DMS153 (cell line): ENCODE data around the gene BDH1.

Source experiments
- DNase-seq: peaks from one replicate; lab custom pipeline; 2025; lab: John Stamatoyannopoulos, UW

The BDH1 gene

GRCh38 chr3:197547306-197548011 is 8.3 kb downstream of the BDH1 start:
- no peak for DNase-seq

DNA sequence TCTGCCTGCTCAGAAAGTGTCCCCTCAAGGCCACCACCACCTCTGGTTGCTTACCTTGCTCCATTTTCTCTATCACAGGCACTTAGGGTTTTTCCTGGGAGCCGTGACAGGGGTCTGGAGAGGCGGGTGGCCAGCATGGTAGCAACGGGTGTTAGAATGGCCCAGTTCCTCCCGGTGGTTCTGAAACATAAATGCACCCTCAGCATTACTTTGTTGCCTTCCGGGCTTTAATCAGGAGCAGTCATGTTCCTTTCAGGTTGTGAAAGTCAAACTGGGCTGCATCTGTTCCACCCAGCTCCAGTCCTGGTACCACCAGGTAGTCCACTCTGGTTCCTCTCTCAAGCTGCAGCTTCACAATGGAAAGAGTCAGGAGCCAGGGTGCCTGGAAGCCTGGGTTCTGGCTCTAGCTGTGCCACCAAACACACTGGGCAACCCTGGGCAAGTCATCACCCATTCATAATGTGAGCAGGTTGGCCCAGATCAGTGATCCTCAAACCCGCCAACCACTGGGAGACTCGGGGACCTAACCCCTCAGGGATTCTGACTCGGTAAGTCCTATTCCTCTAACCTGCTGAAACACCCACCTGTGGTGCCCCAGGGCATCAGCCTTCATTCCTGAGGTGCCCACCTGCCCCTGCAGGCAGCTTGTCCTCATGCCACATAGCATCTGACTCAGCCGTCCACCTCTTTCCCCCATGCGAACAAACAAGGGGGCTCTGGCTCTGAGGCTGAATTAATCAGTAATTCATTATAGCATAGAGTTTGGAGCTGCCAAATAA is 9.3 kb downstream of the BDH1 start:
- no peak for DNase-seq

DNA sequence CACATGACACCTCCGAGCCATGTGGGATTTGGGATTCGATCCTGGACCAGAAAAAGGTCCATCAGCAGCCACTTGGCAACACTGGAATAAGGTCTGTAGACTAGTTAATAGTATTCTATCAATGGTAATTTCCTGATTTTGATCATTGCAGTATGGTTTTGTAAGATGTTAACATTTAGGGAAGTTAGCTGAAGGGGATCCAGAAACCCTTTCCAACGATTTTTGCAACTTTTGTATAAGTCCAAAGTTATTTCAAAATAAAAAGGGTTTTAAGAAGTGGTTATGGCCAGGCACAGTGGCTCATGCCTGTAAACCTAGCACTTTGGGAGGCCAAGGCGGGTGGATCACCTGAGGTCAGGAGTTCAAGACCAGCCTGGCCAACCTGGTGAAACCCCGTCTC is 10.2 kb downstream of the BDH1 start:
- no peak for DNase-seq

DNA sequence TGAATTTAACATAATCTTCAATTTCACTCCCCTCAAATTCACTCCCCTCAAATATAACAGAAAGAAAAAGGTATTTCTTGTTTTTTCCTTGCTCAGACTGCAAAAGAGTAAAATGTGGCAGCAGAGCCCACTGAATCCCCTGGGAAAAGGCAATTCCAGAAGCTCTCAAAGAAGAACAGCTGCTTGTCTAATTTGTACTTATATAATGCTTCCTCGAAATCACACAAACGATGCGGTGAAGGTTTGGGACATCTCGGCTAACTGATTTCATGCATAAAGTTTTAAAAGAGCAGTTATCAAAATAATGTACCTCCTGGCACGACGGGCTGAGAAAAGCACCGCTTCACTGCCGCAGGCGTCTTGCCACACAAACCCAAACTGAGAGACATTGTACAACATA is 10.7 kb downstream of the BDH1 start:
- no peak for DNase-seq

GRCh38 chr3:197542741-197543454 is 12.9 kb downstream of the BDH1 start:
- DNase-seq: no peak

DNA sequence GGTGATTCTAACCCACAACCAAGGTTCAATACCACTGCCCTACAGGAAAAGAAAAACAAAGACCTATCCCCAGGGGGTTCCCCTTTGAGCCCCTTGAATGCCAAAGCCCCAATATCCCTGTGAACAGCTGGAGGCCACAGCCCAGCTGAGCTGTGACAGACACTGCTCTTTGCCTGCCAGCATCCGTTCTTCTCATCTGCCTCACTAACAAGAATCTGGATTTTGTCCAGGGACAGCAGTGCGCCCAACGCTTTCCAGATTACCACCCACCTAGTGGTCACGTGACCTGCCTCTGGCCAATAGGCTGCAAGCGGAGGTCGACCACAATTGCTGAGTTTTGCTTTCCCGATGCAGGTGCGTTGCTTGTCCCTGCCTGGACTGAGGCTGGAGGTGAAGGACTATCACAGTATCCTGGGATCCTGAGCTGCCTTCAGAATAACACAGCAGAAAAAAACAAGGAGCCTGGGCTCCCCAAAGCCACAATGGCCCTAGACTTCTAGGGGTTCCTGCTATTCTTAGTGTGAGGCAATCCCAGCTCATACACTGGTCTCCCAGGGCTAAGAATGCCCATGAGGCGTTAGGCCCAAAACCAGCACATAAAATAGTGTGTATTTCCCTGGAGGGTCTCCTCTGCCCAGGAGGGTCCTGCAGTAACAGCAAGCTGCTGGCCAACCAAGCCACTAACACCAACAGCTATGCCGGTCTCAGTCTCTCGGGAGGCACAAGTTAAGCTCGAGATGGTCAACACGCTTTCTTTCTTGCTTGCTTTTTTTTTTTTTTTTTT is 13.8 kb downstream of the BDH1 start:
- DNase-seq: no peak

DNA sequence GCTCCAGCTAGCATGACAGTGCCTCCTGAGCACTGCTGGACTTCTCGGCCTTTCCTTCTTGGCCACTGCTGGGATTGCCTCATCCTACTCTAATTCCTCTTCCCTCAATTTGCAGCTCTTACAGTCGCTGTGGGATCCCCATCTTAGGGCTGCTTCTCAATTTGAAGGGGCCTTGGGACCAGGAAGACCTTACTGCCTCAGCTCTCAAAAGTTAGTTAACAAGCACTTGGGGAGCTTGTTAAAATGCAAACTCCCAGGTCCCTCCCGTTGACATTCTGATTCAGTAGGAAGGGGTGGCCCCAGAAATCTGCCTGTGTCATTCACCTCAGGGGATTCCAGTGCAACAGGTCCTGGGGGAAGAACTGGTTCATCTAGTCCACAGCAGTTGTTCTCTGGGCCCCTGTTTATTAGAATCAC is 14.8 kb downstream of the BDH1 start:
- no peak for DNase-seq

GRCh38 chr3:197539651-197540051 is 16.1 kb downstream of the BDH1 start:
- DNase-seq: no peak

DNA sequence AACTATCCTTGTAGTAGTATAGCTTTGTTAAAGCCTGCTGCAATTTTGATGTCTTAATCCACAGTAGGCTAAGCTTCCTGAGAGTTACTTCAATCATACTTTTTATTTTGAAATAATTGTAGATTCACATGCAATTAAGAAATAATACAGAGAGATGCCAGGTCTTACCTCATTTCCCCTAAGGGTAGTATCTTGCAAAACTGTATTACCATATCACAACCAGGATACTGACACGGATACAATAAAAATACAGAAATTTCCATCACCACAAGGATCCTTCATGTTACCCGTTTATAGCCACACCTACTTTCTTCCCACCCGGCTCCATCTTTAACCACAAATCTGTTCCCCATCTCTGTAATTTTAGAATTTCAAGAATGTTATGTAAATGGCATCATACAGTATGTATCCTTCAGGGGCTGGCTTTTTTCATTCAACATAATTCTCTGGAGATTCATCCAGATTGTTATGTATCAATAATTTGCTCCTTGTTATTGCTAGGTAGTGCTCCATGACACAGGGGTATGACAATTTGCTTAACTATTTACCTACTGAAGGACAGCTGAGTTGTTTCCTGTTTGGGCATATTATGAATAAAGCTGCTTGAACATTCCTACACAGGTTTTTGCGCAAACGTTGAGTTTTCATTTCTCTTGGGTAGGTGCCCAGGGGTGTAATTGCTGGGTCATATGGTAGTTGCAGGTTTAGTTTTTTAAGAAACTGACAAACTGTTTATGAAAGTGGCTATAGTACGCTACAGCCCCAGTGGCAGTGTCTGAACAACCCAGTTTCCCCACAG is 21.6 kb downstream of the BDH1 start:
- DNase-seq: no peak

DNA sequence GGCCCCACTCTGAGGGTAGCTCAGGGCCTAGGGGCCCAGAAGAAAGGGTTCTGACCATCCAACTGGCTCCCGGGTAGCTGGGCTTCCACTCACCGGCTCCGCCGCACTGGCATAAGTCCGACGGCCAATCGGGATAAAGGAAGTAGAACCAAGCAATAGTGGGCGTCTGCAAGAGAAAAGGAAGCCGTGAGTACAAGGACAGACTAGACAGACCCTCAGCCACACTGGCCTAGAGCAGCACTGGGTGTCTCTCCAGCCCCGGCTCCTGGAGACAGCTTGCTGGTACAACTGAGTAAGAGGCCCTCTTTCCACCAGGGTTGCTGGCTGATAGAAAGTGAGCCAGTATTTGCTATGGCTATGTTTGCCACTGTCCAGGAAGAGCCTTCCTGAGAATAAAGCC is 22.4 kb downstream of the BDH1 start:
- DNase-seq: no peak

GRCh38 chr3:197532388-197532787 is 23.4 kb downstream of the BDH1 start:
- no peak for DNase-seq

DNA sequence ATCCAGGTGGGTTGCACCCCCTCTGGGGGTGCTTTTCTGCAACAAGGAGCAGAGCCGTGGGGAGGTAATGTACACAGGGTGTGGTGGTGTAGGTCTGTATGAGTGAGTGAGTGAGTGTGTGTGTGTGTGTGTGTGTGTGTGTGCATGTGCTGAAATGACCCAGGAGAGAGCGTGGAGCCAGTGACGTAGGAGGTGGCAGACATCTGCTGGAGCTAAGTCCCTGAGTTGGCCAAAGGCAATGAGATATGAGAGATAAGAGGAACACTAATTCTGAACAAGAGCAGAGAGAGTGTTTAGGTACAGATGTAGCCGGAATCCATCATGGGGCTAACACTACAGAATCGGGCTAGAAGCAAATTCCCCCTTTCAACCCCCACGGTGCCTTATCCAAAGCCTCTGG is 27.6 kb downstream of the BDH1 start:
- DNase-seq: no peak

DNA sequence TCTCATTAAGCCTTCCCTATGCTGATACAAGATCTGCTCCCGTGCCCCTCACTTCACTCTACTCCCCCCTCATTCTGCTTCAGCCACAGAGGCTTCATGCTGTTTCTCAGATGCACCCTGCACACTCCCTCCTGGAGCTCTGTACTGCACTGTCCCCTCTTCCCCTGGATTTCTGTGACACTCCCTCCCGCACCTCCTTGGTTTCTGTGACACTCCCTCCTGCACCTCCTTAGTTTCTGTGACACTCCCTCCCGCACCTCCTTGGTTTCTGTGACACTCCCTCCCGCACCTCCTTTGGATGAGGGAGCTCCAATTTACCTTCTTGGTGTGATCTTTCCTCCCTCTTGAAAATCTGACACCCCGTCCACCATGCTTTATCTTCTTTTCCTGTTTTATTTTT is 28.2 kb downstream of the BDH1 start:
- no peak for DNase-seq

DNA sequence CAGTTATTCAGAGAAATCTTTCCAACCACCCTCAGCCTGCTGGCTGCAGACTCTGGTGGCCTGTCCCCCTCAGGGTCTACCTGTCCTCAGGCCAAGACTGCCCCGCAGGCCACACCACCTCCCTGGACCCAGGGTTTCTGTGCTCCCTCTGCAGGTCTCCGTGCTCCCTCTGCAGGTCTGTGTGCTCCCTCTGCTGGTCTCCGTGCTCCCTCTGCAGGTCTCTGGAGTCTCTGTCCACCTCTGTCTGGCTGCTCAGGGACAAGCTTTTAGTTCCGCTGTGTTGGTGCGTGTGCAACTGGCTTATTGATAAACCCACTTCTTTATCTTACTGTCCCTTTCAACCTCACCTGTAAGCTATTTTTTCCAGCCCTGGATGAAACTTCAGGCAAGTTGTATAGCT is 30.1 kb downstream of the BDH1 start:
- DNase-seq: no peak

DNA sequence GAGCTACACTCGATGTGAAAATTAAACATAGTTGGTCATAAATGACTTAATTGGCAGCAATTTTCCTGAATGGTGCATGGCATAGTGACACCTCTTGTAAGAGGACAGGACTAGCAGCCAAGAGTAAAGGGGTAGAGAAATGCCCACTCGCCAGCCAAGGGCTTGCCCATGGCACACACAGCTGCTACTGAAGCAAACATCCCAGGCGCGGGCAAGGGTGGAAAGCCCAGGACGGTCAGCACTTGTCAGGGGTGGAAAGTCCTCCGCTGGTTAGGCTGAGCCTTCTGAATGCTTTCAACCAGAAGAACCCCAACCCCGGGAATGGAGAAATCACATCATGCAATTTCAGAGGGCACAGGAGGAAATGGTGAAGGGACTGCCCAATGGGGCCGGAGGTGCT is 31.6 kb downstream of the BDH1 start:
- DNase-seq: no peak

- no peak for DNase-seq
Measured at GRCh38 chr3:197523526-197523925, 32.2 kb downstream of the BDH1 start.

- no peak for DNase-seq
Measured at GRCh38 chr3:197522881-197523441, 32.8 kb downstream of the BDH1 start.

- DNase-seq: no peak
Measured at GRCh38 chr3:197522183-197522715, 33.5 kb downstream of the BDH1 start.

DNA sequence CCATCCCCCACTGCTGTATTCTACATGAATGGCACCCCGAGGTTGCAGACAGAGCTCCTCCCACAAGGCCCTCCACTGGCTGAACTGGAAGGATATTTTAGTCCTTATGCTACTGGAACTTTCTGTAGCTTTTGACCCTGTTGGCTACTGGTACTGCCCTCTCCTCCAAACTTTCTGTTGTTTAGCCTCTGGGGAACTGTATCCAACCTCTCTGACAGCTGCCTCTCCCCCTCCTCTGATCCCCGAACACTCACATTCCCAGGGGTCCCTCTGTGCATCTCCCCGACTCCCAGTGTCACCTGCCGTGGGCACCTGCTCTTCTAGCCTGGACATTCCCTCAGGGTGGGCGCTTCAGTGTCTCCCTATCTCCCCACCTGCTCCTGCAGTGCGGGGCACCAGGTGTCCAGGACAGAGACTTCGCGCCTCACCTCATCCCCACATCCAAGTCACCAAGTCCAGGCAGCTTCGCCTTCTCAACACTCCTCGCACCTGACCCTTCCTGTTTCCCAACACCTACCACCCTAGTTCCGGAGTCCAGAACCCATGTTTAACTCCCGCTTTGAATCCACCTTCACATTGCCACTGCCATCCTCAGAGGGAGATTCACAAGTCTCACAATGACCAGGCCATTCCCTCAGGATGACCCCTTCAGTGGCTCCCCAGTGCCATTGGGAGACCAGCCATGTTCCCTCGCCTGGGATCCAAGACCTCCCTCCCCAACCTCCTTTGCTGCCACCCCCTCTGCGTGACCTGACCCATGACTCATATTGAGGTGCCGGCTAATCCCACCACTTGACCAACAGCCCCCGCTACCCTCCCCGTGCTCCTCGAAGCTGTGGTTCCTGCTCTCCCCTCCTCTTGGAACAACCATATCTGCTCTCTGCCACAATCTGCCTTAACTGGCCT is 34.2 kb downstream of the BDH1 start:
- no peak for DNase-seq
